GM12892 (cell line): ENCODE data around the gene FAM24A. TPM values are rescaled to one million over a fixed set of nuclear protein-coding genes. Genes with fewer than 3 reads are reported as not detected.
"Not testable (repeated sequence)": the region's sequence is repeated elsewhere in the genome, so short reads cannot be mapped to it uniquely, and the experiment has no call there.

Experiments used
- DNase-seq: peaks from one replicate; pipeline ENCODE4 v3.0.0; 2011; ENCODE audit not compliant: insufficient read length
- FAIRE-seq: peaks from 2 replicates; lab custom pipeline; 2011; peaks lifted over from hg19 to GRCh38; lab: Jason Lieb, UNC
- POLR2A ChIP-seq: IDR thresholded peaks from 2 replicates; pipeline ENCODE4 v1.6.1; 2011; ENCODE audit warnings: low read depth, low read length, control low read depth
- POLR2AphosphoS5 ChIP-seq: IDR thresholded peaks from 2 replicates; pipeline ENCODE4 v1.6.1; 2011; ENCODE audit warnings: low read depth, low read length, control low read depth
- TAF1 ChIP-seq: IDR thresholded peaks from 2 replicates; pipeline ENCODE4 v1.6.1; 2011; ENCODE audit warnings: low read depth, mild to moderate bottlenecking, control low read depth, low read length, borderline replicate concordance
- polyA plus RNA-seq: library from polyadenylated mRNA; unstranded; fragments of >200 nt; gene quantifications from one replicate; pipeline ENCODE4 v1.2.1, GENCODE V29; 2012; ENCODE audit warnings: missing spikeins, inconsistent platforms; ENCODE audit not compliant: missing spikeins

Gene FAM24A
- polyA plus RNA-seq, result not detected

- no peak for FAIRE-seq
- DNase-seq, result no peak
- TF ChIP-seq TAF1 (no peak), POLR2AphosphoS5 (no peak), POLR2A (no peak)
Observed at GRCh38 chr10:122910310-122910709, at the start of gene FAM24A. Gene FAM24A, plus strand, starts transcription at chr10:122910610. Its CDS starts 1,025 bp downstream, at chr10:122911635.

GRCh38 chr10:122861711-122862161 lies 48.7 kb upstream of the FAM24A start:
- DNase-seq (no peak), FAIRE-seq (no peak)
- no peak for TF ChIP-seq POLR2AphosphoS5
- TF ChIP-seq POLR2A, result no peak
- no peak for TF ChIP-seq TAF1

GRCh38 chr10:122863216-122864193 lies 46.9 kb upstream of the FAM24A start:
- FAIRE-seq (no peak), DNase-seq (no peak)

GRCh38 chr10:122864194-122864592 lies 46.2 kb upstream of the FAM24A start:
- FAIRE-seq, result no peak
- TF ChIP-seq POLR2AphosphoS5 (no peak), POLR2A (no peak), TAF1 (no peak)
- DNase-seq, result no peak

More at GRCh38 chr10:122863216-122864193, 46.9 kb upstream of the FAM24A start:
- TF ChIP-seq POLR2AphosphoS5 (no peak), POLR2A (no peak), TAF1 (no peak)

GRCh38 chr10:122864901-122865300 lies 45.5 kb upstream of the FAM24A start:
- DNase-seq (no peak), FAIRE-seq (no peak)
- TF ChIP-seq POLR2AphosphoS5 (no peak), TAF1 (no peak), POLR2A (no peak)

GRCh38 chr10:122866757-122867482 lies 43.5 kb upstream of the FAM24A start:
- not testable (repeated sequence) for DNase-seq

GRCh38 chr10:122868768-122869167 lies 41.6 kb upstream of the FAM24A start:
- FAIRE-seq, DNase-seq: not testable (repeated sequence)

More at GRCh38 chr10:122866757-122867482, 43.5 kb upstream of the FAM24A start:
- FAIRE-seq, result not testable (repeated sequence)

- not testable (repeated sequence) for DNase-seq, FAIRE-seq
Observed at GRCh38 chr10:122871947-122872346, 38.5 kb upstream of the FAM24A start.

GRCh38 chr10:122875843-122876466 lies 34.5 kb upstream of the FAM24A start:
- FAIRE-seq (no peak), DNase-seq (no peak)
- TF ChIP-seq TAF1, result no peak
- TF ChIP-seq POLR2AphosphoS5, result no peak
- TF ChIP-seq POLR2A, result no peak

GRCh38 chr10:122876467-122876855 lies 33.9 kb upstream of the FAM24A start:
- no peak for TF ChIP-seq POLR2AphosphoS5
- TF ChIP-seq TAF1, result no peak
- no peak for TF ChIP-seq POLR2A
- FAIRE-seq (no peak), DNase-seq (no peak)

GRCh38 chr10:122877264-122877663 lies 33.1 kb upstream of the FAM24A start:
- FAIRE-seq (no peak), DNase-seq (no peak)
- TF ChIP-seq TAF1 (no peak), POLR2AphosphoS5 (no peak), POLR2A (no peak)

- TF ChIP-seq POLR2A (no peak), POLR2AphosphoS5 (no peak), TAF1 (no peak)
- FAIRE-seq (no peak), DNase-seq (no peak)
Observed at GRCh38 chr10:122878799-122879338, 31.5 kb upstream of the FAM24A start.
